Spleen (tissue), 7 donors: ENCODE results near the gene NUDT17.

Source experiments
- POLR2A ChIP-seq, 3 donors: fragments of 450-650 bp; IDR thresholded peaks; one replicate each; pipeline ENCODE4 v1.5.1; 2017; ENCODE audit warnings: antibody characterized with exemption in 3 of 3, mild to moderate bottlenecking in 1 of 3
- TF ChIP-seq, protein P1 (sequence below), 11 experiments: fragments of 200-600 bp in 7 of 11; fragments of 450-650 bp in 4 of 11; sonication (generic) in 4 of 11; IDR thresholded peaks in 8 of 11; conservative IDR thresholded peaks in 3 of 11; 1 replicate in 7 of 11; 2 replicates in 4 of 11; pipeline versions ENCODE4 v1.4.0 to v1.8.0; 2016 to 2021; ENCODE audit warnings: antibody characterized with exemption in 11 of 11, inconsistent platforms in 4 of 11, mild to moderate bottlenecking in 1 of 11
- donor health status: DM: no; HTN: no; CAD: no; lungs with moderate emphysema.
- donor health status: DM: no; HTN: no; CAD: no.
- donor health status: DM: no; HTN: no; CAD: no.

DNA sequence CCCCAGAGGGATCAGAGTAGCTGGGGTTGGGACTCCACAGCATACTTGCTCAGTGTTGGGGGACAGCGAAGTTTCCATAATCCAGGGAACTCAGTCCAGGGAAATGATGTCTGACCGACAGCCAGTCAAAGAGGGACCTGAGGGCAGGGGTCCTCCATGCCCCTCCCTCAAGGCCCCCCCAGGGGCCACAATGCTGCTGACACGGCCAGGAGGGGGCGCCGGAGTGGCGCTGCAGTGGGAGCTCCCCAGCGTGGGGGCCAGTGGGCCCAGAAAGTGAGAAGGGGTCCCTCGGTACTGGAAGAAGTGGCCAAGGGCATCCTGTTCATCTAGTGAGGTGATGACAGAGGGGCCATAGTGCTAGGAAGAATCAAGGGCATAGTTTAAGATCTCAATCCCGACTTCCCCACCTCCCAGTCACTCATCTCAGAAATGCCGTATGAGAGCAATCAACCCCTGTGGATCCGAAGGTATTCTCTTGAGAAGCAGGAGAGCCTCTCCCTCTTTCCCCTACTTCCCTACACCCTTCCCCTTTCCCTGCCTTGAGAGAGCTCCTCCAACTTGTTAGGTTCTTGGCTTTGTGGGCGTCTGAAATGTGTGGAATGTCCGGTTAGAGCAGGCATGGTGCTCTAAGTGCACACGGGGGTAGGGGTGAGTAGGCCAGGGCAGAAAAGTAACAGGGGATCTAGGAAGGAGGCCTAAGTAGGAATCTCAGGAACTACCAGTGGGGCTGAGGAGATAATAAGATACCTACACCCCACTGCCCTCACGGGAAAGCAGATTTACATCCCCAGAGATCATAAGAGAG, 4.1 kb downstream of the NUDT17 start:
- TF ChIP-seq, protein P1, sequence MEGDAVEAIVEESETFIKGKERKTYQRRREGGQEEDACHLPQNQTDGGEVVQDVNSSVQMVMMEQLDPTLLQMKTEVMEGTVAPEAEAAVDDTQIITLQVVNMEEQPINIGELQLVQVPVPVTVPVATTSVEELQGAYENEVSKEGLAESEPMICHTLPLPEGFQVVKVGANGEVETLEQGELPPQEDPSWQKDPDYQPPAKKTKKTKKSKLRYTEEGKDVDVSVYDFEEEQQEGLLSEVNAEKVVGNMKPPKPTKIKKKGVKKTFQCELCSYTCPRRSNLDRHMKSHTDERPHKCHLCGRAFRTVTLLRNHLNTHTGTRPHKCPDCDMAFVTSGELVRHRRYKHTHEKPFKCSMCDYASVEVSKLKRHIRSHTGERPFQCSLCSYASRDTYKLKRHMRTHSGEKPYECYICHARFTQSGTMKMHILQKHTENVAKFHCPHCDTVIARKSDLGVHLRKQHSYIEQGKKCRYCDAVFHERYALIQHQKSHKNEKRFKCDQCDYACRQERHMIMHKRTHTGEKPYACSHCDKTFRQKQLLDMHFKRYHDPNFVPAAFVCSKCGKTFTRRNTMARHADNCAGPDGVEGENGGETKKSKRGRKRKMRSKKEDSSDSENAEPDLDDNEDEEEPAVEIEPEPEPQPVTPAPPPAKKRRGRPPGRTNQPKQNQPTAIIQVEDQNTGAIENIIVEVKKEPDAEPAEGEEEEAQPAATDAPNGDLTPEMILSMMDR (IDR thresholded peaks at IDR 0.05 in 8 of 11, conservative IDR thresholded peaks at IDR 0.05 in 3 of 11): peak in 3 of 11 experiments; percentile 16 to 20 (median 18)
- TF ChIP-seq POLR2A (IDR thresholded peaks at IDR 0.05): no peak
